K562 (cell line): ENCODE measurements around the gene ZDHHC8. TPM values are rescaled to one million over a fixed set of nuclear protein-coding genes. Genes with fewer than 3 reads are reported as not detected.

ENCODE experiments used
- BRD9 ChIP-seq: fragments of 450-650 bp; IDR thresholded peaks from 2 replicates; pipeline ENCODE4 v1.6.1; 2018; ENCODE audit warnings: low read depth; ENCODE audit not compliant: partially characterized antibody
- BRF1 ChIP-seq: IDR thresholded peaks from 3 replicates; pipeline ENCODE4 v1.6.1; 2011; ENCODE audit warnings: borderline replicate concordance, mild to moderate bottlenecking; ENCODE audit not compliant: insufficient read length; ENCODE audit errors: extremely low read depth
- E2F3 ChIP-seq: fragments of 250-450 bp; sonication (Bioruptor Pico); IDR thresholded peaks from 2 replicates; pipeline ENCODE4 v1.4.0; 2020; ENCODE audit warnings: mild to moderate bottlenecking
- KLF1 ChIP-seq: fragments of 450-650 bp; IDR thresholded peaks from 2 replicates; pipeline ENCODE4 v1.6.1; 2016; ENCODE audit warnings: missing genetic modification characterization, missing compliant biosample characterization
- MGA ChIP-seq: fragments of 450-650 bp; IDR thresholded peaks from 2 replicates; pipeline ENCODE4 v1.6.1; 2016; ENCODE audit warnings: mild to moderate bottlenecking, moderate library complexity
- MYC ChIP-seq, 2 experiments: fragments of 250-450 bp in 1 of 2; sonication (Bioruptor Pico) in 1 of 2; IDR thresholded peaks; 2 replicates each; pipeline versions ENCODE4 v1.5.1 to v1.6.1; 2012 to 2021; ENCODE audit warnings: low read depth in 2 of 2, borderline replicate concordance in 1 of 2, improper control_type of control experiment in 1 of 2, low read length in 1 of 2, mild to moderate bottlenecking in 1 of 2, moderate library complexity in 1 of 2
- NCOA2 ChIP-seq, 2 experiments: fragments of 450-650 bp; IDR thresholded peaks; 2 replicates each; pipeline ENCODE4 v1.6.1; 2018; ENCODE audit warnings: mild to moderate bottlenecking in 2 of 2, moderate library complexity in 1 of 2; ENCODE audit not compliant: partially characterized antibody in 2 of 2
- NR4A1 ChIP-seq, 2 experiments: fragments of 250-450 bp in 1 of 2; fragments of 450-650 bp in 1 of 2; sonication (Bioruptor Pico) in 1 of 2; IDR thresholded peaks; 2 replicates each; pipeline versions ENCODE4 v1.4.0 to v1.6.1; 2016 to 2020; ENCODE audit warnings: mild to moderate bottlenecking in 2 of 2, missing compliant biosample characterization in 1 of 2, missing genetic modification characterization in 1 of 2, moderate library complexity in 1 of 2
- SP1 ChIP-seq: sonication (generic); formaldehyde crosslinking; IDR thresholded peaks from 2 replicates; pipeline ENCODE4 v1.8.1; 2022; ENCODE audit warnings: mild to moderate bottlenecking, missing genetic modification reagents
- SPI1 ChIP-seq: IDR thresholded peaks from 2 replicates; pipeline ENCODE4 v1.6.1; 2011; ENCODE audit warnings: low read depth, low read length, control low read depth, borderline replicate concordance
- TBL1XR1 ChIP-seq, 2 experiments: IDR thresholded peaks; 2 replicates each; pipeline ENCODE4 v1.6.1; 2012; ENCODE audit warnings: improper control_type of control experiment in 2 of 2, low read length in 2 of 2, mild to moderate bottlenecking in 1 of 2
- ZC3H8 ChIP-seq: fragments of 450-650 bp; IDR thresholded peaks from 2 replicates; pipeline ENCODE4 v1.6.1; 2017
- ZFP1 ChIP-seq: fragments of 450-650 bp; formaldehyde crosslinking; IDR thresholded peaks from 2 replicates; pipeline ENCODE4 v1.4.0; 2020; ENCODE audit warnings: mild to moderate bottlenecking, mixed read lengths
- ZKSCAN8 ChIP-seq: fragments of 200-800 bp; sonication (Bioruptor generic); IDR thresholded peaks from 2 replicates; pipeline ENCODE4 v1.6.1; 2016; ENCODE audit warnings: missing genetic modification characterization, missing compliant biosample characterization
- polyA plus RNA-seq, 8 experiments: library from polyadenylated mRNA; depleted of rRNA in 4 of 8; stranded (reverse) in 5 of 8; unstranded in 3 of 8; fragments of >200 nt; fragmentation: Nextera tagmentation in 2 of 8; fragmentation: Illumina TruSeq in 1 of 8; extraction: Ambion mirVana in 2 of 8; extraction: Trizol in 1 of 8; gene quantifications; 2 replicates each; pipeline versions ENCODE4 v1.2.1 to v1.2.3, GENCODE V29; 2011 to 2014; ENCODE audit warnings: inconsistent platforms in 1 of 8, missing spikeins in 1 of 8
- total RNA-seq, 7 experiments: library from RNA; depleted of rRNA in 6 of 7; stranded (reverse); fragments of >200 nt in 6 of 7; fragmentation: Illumina TruSeq in 2 of 7; extraction: Trizol in 2 of 7; gene quantifications; 2 replicates each; pipeline versions ENCODE4 v1.2.1 to v1.2.3, GENCODE V29; 2011 to 2021; ENCODE audit warnings: low replicate concordance in 1 of 7

ZDHHC8 gene
- total and polyA plus RNA-seq, 9 of the 15 experiments (the other 6 are each of a cell fraction or from before 2014, with no cell fraction given) = 0.04 to 109 (median 16.4) TPM

GRCh38 chr22:20130731-20131596, 640 bp upstream of the ZDHHC8 start (continued):
- TF ChIP-seq MYC (IDR thresholded peaks at IDR 0.05; ENCODE audit: low read depth, low read length) (no peak; the same call in 1 of the 2 replicates), MYC (CRISPR knock-in tag; IDR thresholded peaks at IDR 0.05; ENCODE audit: borderline replicate concordance, low read depth) (peak; percentile 82; the same call in 1 of the 2 replicates), KLF1 (tag) (peak; percentile 84; the same call in 1 of the 2 replicates), TBL1XR1 (IDR thresholded peaks at IDR 0.05; ENCODE audit: low read length in 2 of 2) (no peak), MGA (no peak), NCOA2 (IDR thresholded peaks at IDR 0.05; ENCODE audit: partially characterized antibody in 2 of 2) (no peak), SP1 (CRISPR knock-in tag) (no peak), ZC3H8 (no peak), NR4A1 (CRISPR knock-in tag; IDR thresholded peaks at IDR 0.05) (0 out of 2 replicates have a peak, but pooled peaks have one; percentile 51), NR4A1 (tag; IDR thresholded peaks at IDR 0.05) (0 out of 2 replicates have a peak, but pooled peaks have one; percentile 19), ZFP1 (CRISPR knock-in tag) (peak; percentile 52; the same call in 1 of the 2 replicates), E2F3 (CRISPR knock-in tag) (peak; percentile 81), ZKSCAN8 (CRISPR knock-in tag) (no peak), SPI1 (no peak), BRF1 (no peak), BRD9 (no peak)
